Measurements from ENCODE around the gene FBXO11. TPM values are rescaled to one million over a fixed set of nuclear protein-coding genes. Genes with fewer than 3 reads are reported as not detected.

Gene FBXO11
- total and polyA plus RNA-seq, 2 of the 4 experiments (the other 2 are of a cell fraction), result 27.1 to 29.6 TPM

DNA sequence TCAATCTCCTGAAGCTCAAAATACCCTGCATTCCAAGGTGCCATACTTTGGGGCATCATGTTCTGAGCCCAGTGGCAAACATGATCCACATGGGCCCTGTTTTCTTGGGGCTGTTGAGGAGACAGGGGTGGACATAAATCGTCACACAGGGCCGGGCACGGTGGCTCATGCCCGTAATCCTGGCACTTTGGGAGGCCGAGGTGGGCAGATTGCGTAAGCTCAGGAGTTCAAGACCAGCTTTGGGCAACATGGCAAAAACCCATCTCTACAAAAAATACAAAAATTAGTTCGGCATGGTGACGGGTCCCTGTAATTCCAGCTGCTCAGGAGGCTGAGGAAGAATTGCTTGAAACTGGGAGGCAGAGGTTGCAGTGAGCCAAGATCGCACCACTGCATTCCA, 137.0 kb downstream of the FBXO11 start:
- no peak overlapping the region for H3K4ac ChIP-seq (ENCODE audit: low read depth, low read length)
- H3K4me1 ChIP-seq (ENCODE audit: control insufficient read depth, insufficient read depth, low read length), result peaks cover 2% of the 10 kb centered on the region; the same call in 1 of the 2 replicates
- no peak overlapping the region for H2AK9ac ChIP-seq (replicated peaks; ENCODE audit: low read depth, low read length, poor library complexity)
- no peak overlapping the region for H4K5ac ChIP-seq (ENCODE audit: low read depth, low read length)
- BruUV-seq (replicated peaks), result no TSS peak
- H2BK120ac ChIP-seq (ENCODE audit: low read depth, low read length), result no peak overlapping the region
- intact Hi-C loops (cut with micrococcal nuclease), result loop anchor here (5.0 kb wide), 1 partner anchor 338 kb away; no protein-coding TSS in a partner anchor
- H3K9me3 ChIP-seq (ENCODE audit: control insufficient read depth, insufficient read depth, low read length), result peaks cover 6% of the 10 kb centered on the region
- H3K27me3 ChIP-seq (ENCODE audit: control insufficient read depth, insufficient read depth, low read length), result 0 out of 2 replicates have a peak, but pooled peaks cover 2% of the 10 kb centered on the region
- no peak overlapping the region for H2BK15ac ChIP-seq (ENCODE audit: low read depth, low read length)
- ChIA-PET POLR2A (ENCODE audit: unreplicated experiment) (no interaction called here), CTCF (interaction anchor here (4.9 kb wide), 1 partner anchor 332 kb away, joined by 39 read pairs; no protein-coding TSS in a partner anchor)
- no peak overlapping the region for H3K14ac ChIP-seq (replicated peaks; ENCODE audit: low read depth, low read length)
- H2BK5ac ChIP-seq (ENCODE audit: low read depth, low read length, poor library complexity, severe bottlenecking), result no peak overlapping the region
- no peaks in the 10 kb centered on the region for H3K9me1 ChIP-seq (ENCODE audit: insufficient read depth, low read length)
- H3K56ac ChIP-seq (ENCODE audit: extremely low read depth, insufficient read depth, low read length), result no peak overlapping the region
- H4K8ac ChIP-seq (ENCODE audit: low read depth in 2 of 2, low read length in 2 of 2), result no peak overlapping the region
- in situ Hi-C loops (cut with MboI; ENCODE audit: low sequenced_read_pairs), result loop anchor here (5.0 kb wide), 2 partner anchors 332 to 432 kb away; no protein-coding TSS in a partner anchor
- TF ChIP-seq CEBPB (IDR thresholded peaks at IDR 0.05; ENCODE audit: low read depth, low read length), result peak; percentile 16; the same call in 1 of the 2 replicates
- no peak for TF ChIP-seq BHLHE40 (IDR thresholded peaks at IDR 0.05; ENCODE audit: low read depth, low read length)
- no CpG with 5 or more reads among the region's 9 CpGs for WGBS, 2 experiments (ENCODE audit: extremely low coverage in 2 of 2, insufficient read length in 1 of 2)
- H3K23ac ChIP-seq (ENCODE audit: low read depth, low read length), result no peak overlapping the region
- H3K4me3 ChIP-seq (ENCODE audit: insufficient read depth, low read depth, low read length), result no peak overlapping the region
- H2AK5ac ChIP-seq (ENCODE audit: low read depth, low read length), result no peak overlapping the region
- no peak overlapping the region for H3K27ac ChIP-seq (ENCODE audit: insufficient read depth, low read length)
- H4K91ac ChIP-seq (ENCODE audit: insufficient read depth, low read depth, low read length), result no peak overlapping the region
- no peak overlapping the region for H2AFZ ChIP-seq (replicated peaks; ENCODE audit: low read length, poor library complexity)
- H3K36me3 ChIP-seq (ENCODE audit: control insufficient read depth, insufficient read depth, low read length), result no peaks in the 10 kb centered on the region
- no peak overlapping the region for H3K9ac ChIP-seq (ENCODE audit: low read depth, low read length)
- no peak overlapping the region for H3K18ac ChIP-seq (ENCODE audit: low read depth, low read length)
- DNase-seq (no peak), ATAC-seq (ENCODE audit: low read depth) (no peak)
- H2BK20ac ChIP-seq (ENCODE audit: low read depth, low read length), result no peak overlapping the region
- H3K4me2 ChIP-seq (ENCODE audit: low read depth, low read length), result no peak overlapping the region
- dilution Hi-C loops (cut with HindIII; ENCODE audit: low sequenced_read_pairs, unreplicated experiment), result no loop called here
- H4K20me1 ChIP-seq (ENCODE audit: insufficient read depth, low read length), result no peaks in the 10 kb centered on the region
- no peaks in the 10 kb centered on the region for H3K79me1 ChIP-seq (ENCODE audit: low read depth in 1 of 2, low read length in 2 of 2)
